Measurements from ENCODE around the gene CCT8.

CCT8 gene

DNA sequence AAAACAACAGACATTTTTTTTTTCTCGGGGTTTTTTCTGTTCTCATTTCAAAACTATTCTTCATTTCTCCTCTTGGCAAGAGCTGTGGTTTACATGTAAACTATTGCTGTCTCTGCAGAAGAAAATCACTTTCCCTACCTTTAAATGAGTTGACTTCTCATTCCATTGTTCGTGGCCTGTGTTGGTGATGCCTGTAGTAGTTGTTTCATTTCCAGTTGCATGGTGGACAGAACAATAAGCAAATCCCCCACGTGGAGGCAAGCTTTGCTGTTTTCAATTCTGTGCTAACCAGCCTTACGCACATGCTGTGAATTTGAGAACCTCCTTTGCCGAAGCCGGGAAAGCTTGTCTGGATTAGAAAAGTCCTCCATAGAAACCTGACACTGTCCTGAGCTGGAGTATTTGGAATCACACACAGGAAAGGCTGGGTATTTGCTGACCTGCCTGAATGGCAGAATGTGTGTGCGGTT lies 30.8 kb upstream of the CCT8 start:
- ChIA-PET CTCF (interaction anchor here (1.7 kb wide), 1 partner anchor 11 kb away, joined by 4 read pairs; no protein-coding TSS in a partner anchor), POLR2A (interaction anchor here (0.7 to 1.5 kb wide), 2 partner anchors 11 to 111 kb away, joined by 3 to 6 read pairs; partner anchors contain the start of gene LTN1)
- no peak for DNase-seq (ENCODE audit: extremely low spot score)
- TF ChIP-seq HDGF (IDR thresholded peaks at IDR 0.05; ENCODE audit: borderline replicate concordance) (no peak), L3MBTL2 (conservative IDR thresholded peaks at IDR 0.05) (peak; percentile 60)

DNA sequence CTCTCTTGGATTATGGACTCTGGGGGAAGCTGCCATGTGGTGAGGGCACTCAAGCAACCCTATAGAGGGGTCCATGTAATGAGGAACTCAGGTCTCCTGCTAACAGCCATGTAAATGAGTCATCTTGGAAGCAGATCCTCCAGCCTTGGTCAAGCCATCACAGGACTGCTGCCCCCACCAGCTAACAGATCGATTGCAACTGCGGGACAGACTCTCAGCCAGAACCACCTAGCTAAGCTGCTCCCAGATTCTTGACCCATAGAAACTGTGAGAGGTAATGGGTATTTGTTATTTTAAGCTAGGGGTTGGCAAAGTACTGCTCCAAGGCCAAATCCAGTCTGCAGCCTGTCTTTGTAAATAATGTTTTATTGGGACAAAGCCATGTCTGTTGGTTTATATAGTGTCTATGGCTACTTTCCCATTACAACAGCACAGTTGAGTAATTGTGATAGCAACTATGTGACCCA lies 29.4 kb upstream of the CCT8 start:
- POLR2A ChIA-PET = no interaction called here
- TF ChIP-seq TARDBP (IDR thresholded peaks at IDR 0.05) (no peak), L3MBTL2 (conservative IDR thresholded peaks at IDR 0.05) (no peak), FOXA1 (IDR thresholded peaks at IDR 0.05) (no peak), FOXK2 (IDR thresholded peaks at IDR 0.05) (no peak), FOXM1 (IDR thresholded peaks at IDR 0.05; ENCODE audit: borderline replicate concordance) (no peak), SUZ12 (IDR thresholded peaks at IDR 0.05) (no peak), HDGF (IDR thresholded peaks at IDR 0.05; ENCODE audit: borderline replicate concordance) (no peak), BHLHE40 (IDR thresholded peaks at IDR 0.05; ENCODE audit: borderline replicate concordance) (no peak), NFRKB (IDR thresholded peaks at IDR 0.05) (no peak), CTBP1 (IDR thresholded peaks at IDR 0.05; ENCODE audit: borderline replicate concordance) (no peak), ARNT (IDR thresholded peaks at IDR 0.05) (no peak), SP1 (IDR thresholded peaks at IDR 0.05) (no peak), ELF4 (IDR thresholded peaks at IDR 0.05) (no peak), LEF1 (IDR thresholded peaks at IDR 0.05; ENCODE audit: borderline replicate concordance) (no peak), ZNF384 (IDR thresholded peaks at IDR 0.05) (no peak)
- TF ChIP-seq, protein P1, sequence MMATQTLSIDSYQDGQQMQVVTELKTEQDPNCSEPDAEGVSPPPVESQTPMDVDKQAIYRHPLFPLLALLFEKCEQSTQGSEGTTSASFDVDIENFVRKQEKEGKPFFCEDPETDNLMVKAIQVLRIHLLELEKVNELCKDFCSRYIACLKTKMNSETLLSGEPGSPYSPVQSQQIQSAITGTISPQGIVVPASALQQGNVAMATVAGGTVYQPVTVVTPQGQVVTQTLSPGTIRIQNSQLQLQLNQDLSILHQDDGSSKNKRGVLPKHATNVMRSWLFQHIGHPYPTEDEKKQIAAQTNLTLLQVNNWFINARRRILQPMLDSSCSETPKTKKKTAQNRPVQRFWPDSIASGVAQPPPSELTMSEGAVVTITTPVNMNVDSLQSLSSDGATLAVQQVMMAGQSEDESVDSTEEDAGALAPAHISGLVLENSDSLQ (IDR thresholded peaks at IDR 0.05) = no peak

GRCh38 chr21:29098156-29098555 lies 24.7 kb upstream of the CCT8 start:
- POLR2A ChIA-PET = no interaction called here
- CTCF ChIA-PET = interaction anchor here (1.0 kb wide), 1 partner anchor 9 kb away, joined by 3 read pairs; no protein-coding TSS in a partner anchor
- DNase-seq (ENCODE audit: extremely low spot score) = no peak
- TF ChIP-seq FOXK2 (IDR thresholded peaks at IDR 0.05) (no peak), SP1 (IDR thresholded peaks at IDR 0.05) (no peak), ARNT (IDR thresholded peaks at IDR 0.05) (no peak), ELF4 (IDR thresholded peaks at IDR 0.05) (no peak), FOXA1 (IDR thresholded peaks at IDR 0.05) (no peak), ZNF384 (IDR thresholded peaks at IDR 0.05) (no peak), BHLHE40 (IDR thresholded peaks at IDR 0.05; ENCODE audit: borderline replicate concordance) (no peak), L3MBTL2 (conservative IDR thresholded peaks at IDR 0.05) (no peak), CTBP1 (IDR thresholded peaks at IDR 0.05; ENCODE audit: borderline replicate concordance) (no peak), FOXM1 (IDR thresholded peaks at IDR 0.05; ENCODE audit: borderline replicate concordance) (no peak), HDGF (IDR thresholded peaks at IDR 0.05; ENCODE audit: borderline replicate concordance) (no peak)
- TF ChIP-seq, protein P1 (IDR thresholded peaks at IDR 0.05) = no peak

More for the DNA sequence above, 29.4 kb upstream of the CCT8 start:
- CTCF ChIA-PET = interaction anchor here (0.5 to 0.7 kb wide), 2 partner anchors 71 to 245 kb away, joined by 3 to 4 read pairs; no protein-coding TSS in a partner anchor
- no peak for DNase-seq (ENCODE audit: extremely low spot score)

GRCh38 chr21:29096218-29097015 lies 23.0 kb upstream of the CCT8 start:
- CTCF ChIA-PET = no interaction called here
- POLR2A ChIA-PET = interaction anchor here (0.6 to 1.5 kb wide), 2 partner anchors 16 to 29 kb away, joined by 3 read pairs; no protein-coding TSS in a partner anchor
- no peak for TF ChIP-seq NFRKB (IDR thresholded peaks at IDR 0.05)
- TF ChIP-seq, protein P1 (IDR thresholded peaks at IDR 0.05) = no peak
- no peak for TF ChIP-seq SUZ12 (IDR thresholded peaks at IDR 0.05)
- no peak for TF ChIP-seq ELF4 (IDR thresholded peaks at IDR 0.05)
- TF ChIP-seq L3MBTL2 (conservative IDR thresholded peaks at IDR 0.05) = no peak
- TF ChIP-seq BHLHE40 (IDR thresholded peaks at IDR 0.05; ENCODE audit: borderline replicate concordance) = no peak
- TF ChIP-seq HDGF (IDR thresholded peaks at IDR 0.05; ENCODE audit: borderline replicate concordance) = no peak
- no peak for TF ChIP-seq CTBP1 (IDR thresholded peaks at IDR 0.05; ENCODE audit: borderline replicate concordance)
- no peak for DNase-seq (ENCODE audit: extremely low spot score)

DNA sequence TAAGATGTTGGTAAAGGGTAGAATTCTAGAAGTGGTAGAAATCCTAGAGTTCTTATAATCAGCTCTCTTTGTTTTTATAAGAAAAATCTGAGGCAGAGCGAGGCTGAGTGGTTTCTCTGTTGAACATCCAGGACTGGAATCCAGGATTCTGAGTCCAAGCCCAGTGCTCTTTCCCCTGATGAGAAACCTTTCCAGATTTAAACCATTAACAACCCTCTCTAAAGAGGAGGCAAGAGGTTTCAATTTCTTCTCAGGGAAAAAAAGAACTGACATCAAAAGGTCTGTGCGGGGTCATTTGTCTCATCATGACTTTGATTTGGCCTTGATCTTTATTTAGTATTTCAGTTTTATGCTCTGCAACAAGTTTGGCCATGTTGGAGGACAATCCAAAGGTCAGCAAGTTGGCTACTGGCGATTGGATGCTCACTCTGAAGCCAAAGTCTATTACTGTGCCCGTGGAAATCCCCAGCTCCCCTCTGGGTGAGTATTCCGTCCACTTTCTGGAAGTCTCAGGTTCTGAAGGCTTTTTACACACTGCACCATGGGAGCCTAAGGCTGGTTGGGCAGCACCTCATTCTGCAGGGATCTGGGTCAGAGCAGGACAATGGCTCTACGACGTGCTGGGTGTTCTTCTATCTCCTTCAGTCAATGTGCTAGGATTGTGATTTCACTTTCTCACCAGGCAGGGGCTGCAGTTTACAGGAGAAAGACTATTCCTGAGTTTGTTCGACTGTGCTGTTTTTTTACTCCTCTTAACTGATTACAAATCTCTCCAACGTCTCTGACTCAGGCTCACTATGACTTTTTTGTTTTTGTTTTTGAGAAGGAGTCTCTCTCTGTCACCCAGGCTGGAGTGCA lies 18.9 kb upstream of the CCT8 start:
- TF ChIP-seq SP1 (IDR thresholded peaks at IDR 0.05) = no peak
- TF ChIP-seq ZNF384 (IDR thresholded peaks at IDR 0.05) = no peak
- no peak for TF ChIP-seq FOXM1 (IDR thresholded peaks at IDR 0.05; ENCODE audit: borderline replicate concordance)
- TF ChIP-seq FOXA1 (IDR thresholded peaks at IDR 0.05) = no peak
- no peak for TF ChIP-seq CTBP1 (IDR thresholded peaks at IDR 0.05; ENCODE audit: borderline replicate concordance)
- TF ChIP-seq ELF4 (IDR thresholded peaks at IDR 0.05) = no peak
- TF ChIP-seq BHLHE40 (IDR thresholded peaks at IDR 0.05; ENCODE audit: borderline replicate concordance) = no peak
- no peak for TF ChIP-seq ARNT (IDR thresholded peaks at IDR 0.05)
- TF ChIP-seq LEF1 (IDR thresholded peaks at IDR 0.05; ENCODE audit: borderline replicate concordance) = no peak
- TF ChIP-seq TARDBP (IDR thresholded peaks at IDR 0.05) = no peak
- TF ChIP-seq L3MBTL2 (conservative IDR thresholded peaks at IDR 0.05) = no peak
- no peak for TF ChIP-seq NFRKB (IDR thresholded peaks at IDR 0.05)
- TF ChIP-seq SUZ12 (IDR thresholded peaks at IDR 0.05) = no peak
- no peak for TF ChIP-seq FOXK2 (IDR thresholded peaks at IDR 0.05)
- TF ChIP-seq, protein P1 (IDR thresholded peaks at IDR 0.05) = no peak
- no peak for TF ChIP-seq HDGF (IDR thresholded peaks at IDR 0.05; ENCODE audit: borderline replicate concordance)
- CTCF ChIA-PET = interaction anchor here (0.8 to 1.2 kb wide), 3 partner anchors 12 to 256 kb away, joined by 3 to 5 read pairs (median 4); no protein-coding TSS in a partner anchor
- no peak for DNase-seq (ENCODE audit: extremely low spot score)
- POLR2A ChIA-PET = no interaction called here

All from HEK293T (cell line).